Fibroblast of the aortic adventitia (primary cell): ENCODE data around the gene BEND7. TPM values are rescaled to one million over a fixed set of nuclear protein-coding genes. Genes with fewer than 3 reads are reported as not detected.
A peak's percentile ranks its signal among the peaks of the same experiment; 100 is the strongest.

Source experiments
- DNase-seq: peaks from one replicate; pipeline ENCODE4 v3.0.0-alpha.2; 2010; ENCODE audit warnings: low read depth
- H3K4me3 ChIP-seq: 2 replicates; pipeline ENCODE4 v1.5.1; 2011; ENCODE audit warnings: low read depth, mild to moderate bottlenecking, control low read depth, low read length, moderate library complexity
- CTCF ChIP-seq: IDR thresholded peaks from 2 replicates; pipeline ENCODE4 v1.5.1; 2011; ENCODE audit warnings: mild to moderate bottlenecking, low read length, control low read depth, inconsistent platforms; ENCODE audit not compliant: insufficient read depth
- total RNA-seq: library from RNA; depleted of rRNA; stranded (reverse); fragments of >200 nt; gene quantifications from 2 replicates; pipeline ENCODE4 v1.2.3, GENCODE V29; 2012; ENCODE audit warnings: low replicate concordance

BEND7 gene
- total RNA-seq, result 2.6 and 3.2 TPM in 2 replicates

- TF ChIP-seq CTCF, result no peak
- H3K4me3 ChIP-seq, result peak within 1 kb of the TSS; percentile 51
- DNase-seq, result no peak
Measured at GRCh38 chr10:13528875-13529713, at the start of gene BEND7. BEND7 (minus strand) TSS chr10:13529014; CDS start chr10:13528533, 481 bp downstream.

GRCh38 chr10:13573960-13574359 is 45.1 kb upstream of the BEND7 start:
- no peak for DNase-seq
- no peak for TF ChIP-seq CTCF
- H3K4me3 ChIP-seq, result no peak overlapping the region

- DNase-seq, result no peak
- H3K4me3 ChIP-seq, result no peak overlapping the region
- TF ChIP-seq CTCF, result no peak
Measured at GRCh38 chr10:13571541-13571940, 42.7 kb upstream of the BEND7 start.

GRCh38 chr10:13567030-13567429 is 38.2 kb upstream of the BEND7 start:
- no peak for DNase-seq
- no peak for TF ChIP-seq CTCF
- no peak overlapping the region for H3K4me3 ChIP-seq

GRCh38 chr10:13564576-13564975 is 35.8 kb upstream of the BEND7 start:
- DNase-seq, result no peak
- TF ChIP-seq CTCF, result no peak
- no peak overlapping the region for H3K4me3 ChIP-seq

- no peak for TF ChIP-seq CTCF
- DNase-seq, result peak; percentile 0
- no peak overlapping the region for H3K4me3 ChIP-seq
Measured at GRCh38 chr10:13563481-13564445, 34.9 kb upstream of the BEND7 start.
